ENCODE results near the gene EHHADH. TPM values are rescaled to one million over a fixed set of nuclear protein-coding genes. Genes with fewer than 3 reads are reported as not detected.
A peak's percentile ranks its signal among the peaks of the same experiment; 100 is the strongest.
"Not testable (repeated sequence)": the region's sequence is repeated elsewhere in the genome, so short reads cannot be mapped to it uniquely, and the experiment has no call there.

Gene EHHADH
- total RNA-seq, 1 experiment from 2014 or later, result 4.2 TPM

DNA sequence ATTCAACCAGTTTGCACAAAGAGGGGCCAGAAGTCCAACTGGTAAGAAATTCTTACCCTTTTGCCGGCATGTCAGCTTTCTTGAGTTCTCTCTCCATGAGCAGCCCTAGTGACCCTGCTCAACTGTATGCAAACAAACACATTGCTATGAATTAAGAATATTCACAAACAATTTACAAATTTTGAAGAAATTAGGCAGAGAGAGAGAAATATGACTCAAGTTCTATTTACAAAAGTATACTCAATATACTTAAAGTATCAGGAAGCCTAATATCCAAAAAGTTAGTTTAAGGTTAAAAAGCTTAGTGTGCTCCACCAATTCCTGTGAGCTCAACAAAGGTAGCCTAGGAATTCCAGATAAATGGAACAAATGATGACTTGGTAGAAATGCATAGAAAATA, 3.5 kb upstream of the EHHADH start:
- ATAC-seq (no peak), DNase-seq (ENCODE audit: low spot score) (no peak)
- no peak overlapping the region for H3K4me3 Mint-ChIP-seq
- CTCF ChIA-PET, result no interaction called here
- H3K36me3 Mint-ChIP-seq, result peaks cover 25% of the 10 kb centered on the region
- POLR2A ChIA-PET, result no interaction called here
- peaks cover 41% of the 10 kb centered on the region for H3K9me3 Mint-ChIP-seq
- no peak overlapping the region for H3K27ac Mint-ChIP-seq
- peaks cover 7% of the 10 kb centered on the region for H3K4me1 Mint-ChIP-seq
- H3K27me3 Mint-ChIP-seq (ENCODE audit: low read depth), result no peaks in the 10 kb centered on the region
- TF ChIP-seq NFATC4 (CRISPR knock-in tag; IDR thresholded peaks at IDR 0.05) (no peak), ELF4 (CRISPR knock-in tag; IDR thresholded peaks at IDR 0.05; ENCODE audit: low read depth) (no peak), RORB (CRISPR knock-in tag; IDR thresholded peaks at IDR 0.05) (no peak), JAZF1 (CRISPR knock-in tag; IDR thresholded peaks at IDR 0.05) (no peak), OVOL2 (CRISPR knock-in tag; IDR thresholded peaks at IDR 0.05; ENCODE audit: borderline replicate concordance) (no peak), ZNF232 (CRISPR knock-in tag; IDR thresholded peaks at IDR 0.05) (no peak), SMAD4 (CRISPR knock-in tag; IDR thresholded peaks at IDR 0.05) (no peak)
- TF ChIP-seq, protein P1, sequence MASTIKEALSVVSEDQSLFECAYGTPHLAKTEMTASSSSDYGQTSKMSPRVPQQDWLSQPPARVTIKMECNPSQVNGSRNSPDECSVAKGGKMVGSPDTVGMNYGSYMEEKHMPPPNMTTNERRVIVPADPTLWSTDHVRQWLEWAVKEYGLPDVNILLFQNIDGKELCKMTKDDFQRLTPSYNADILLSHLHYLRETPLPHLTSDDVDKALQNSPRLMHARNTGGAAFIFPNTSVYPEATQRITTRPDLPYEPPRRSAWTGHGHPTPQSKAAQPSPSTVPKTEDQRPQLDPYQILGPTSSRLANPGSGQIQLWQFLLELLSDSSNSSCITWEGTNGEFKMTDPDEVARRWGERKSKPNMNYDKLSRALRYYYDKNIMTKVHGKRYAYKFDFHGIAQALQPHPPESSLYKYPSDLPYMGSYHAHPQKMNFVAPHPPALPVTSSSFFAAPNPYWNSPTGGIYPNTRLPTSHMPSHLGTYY (CRISPR knock-in tag; IDR thresholded peaks at IDR 0.05), result no peak

- peaks cover 25% of the 10 kb centered on the region for H3K36me3 Mint-ChIP-seq
- peaks cover 37% of the 10 kb centered on the region for H3K9me3 Mint-ChIP-seq
- CTCF ChIA-PET, result interaction anchor here (0.9 to 1.2 kb wide), 2 partner anchors 15 to 184 kb away, joined by 3 read pairs; no protein-coding TSS in a partner anchor
- H3K27ac Mint-ChIP-seq, result no peak overlapping the region
- POLR2A ChIA-PET, result no interaction called here
- peak overlapping the region; percentile 71; the same call in 1 of the 2 replicates for H3K4me3 Mint-ChIP-seq
- TF ChIP-seq ZNF532 (CRISPR knock-in tag; IDR thresholded peaks at IDR 0.05; ENCODE audit: borderline replicate concordance), result no peak
- no peak for TF ChIP-seq ZNF396 (CRISPR knock-in tag; IDR thresholded peaks at IDR 0.05; ENCODE audit: borderline replicate concordance)
- no peak for TF ChIP-seq SMAD4 (CRISPR knock-in tag; IDR thresholded peaks at IDR 0.05)
- TF ChIP-seq, protein P2, sequence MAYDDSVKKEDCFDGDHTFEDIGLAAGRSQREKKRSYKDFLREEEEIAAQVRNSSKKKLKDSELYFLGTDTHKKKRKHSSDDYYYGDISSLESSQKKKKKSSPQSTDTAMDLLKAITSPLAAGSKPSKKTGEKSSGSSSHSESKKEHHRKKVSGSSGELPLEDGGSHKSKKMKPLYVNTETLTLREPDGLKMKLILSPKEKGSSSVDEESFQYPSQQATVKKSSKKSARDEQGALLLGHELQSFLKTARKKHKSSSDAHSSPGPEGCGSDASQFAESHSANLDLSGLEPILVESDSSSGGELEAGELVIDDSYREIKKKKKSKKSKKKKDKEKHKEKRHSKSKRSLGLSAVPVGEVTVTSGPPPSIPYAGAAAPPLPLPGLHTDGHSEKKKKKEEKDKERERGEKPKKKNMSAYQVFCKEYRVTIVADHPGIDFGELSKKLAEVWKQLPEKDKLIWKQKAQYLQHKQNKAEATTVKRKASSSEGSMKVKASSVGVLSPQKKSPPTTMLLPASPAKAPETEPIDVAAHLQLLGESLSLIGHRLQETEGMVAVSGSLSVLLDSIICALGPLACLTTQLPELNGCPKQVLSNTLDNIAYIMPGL (CRISPR knock-in tag; IDR thresholded peaks at IDR 0.05), result no peak
- TF ChIP-seq AFF4 (CRISPR knock-in tag; IDR thresholded peaks at IDR 0.05; ENCODE audit: borderline replicate concordance), result no peak
- TF ChIP-seq ETV6 (CRISPR knock-in tag; IDR thresholded peaks at IDR 0.05), result no peak
- TF ChIP-seq ZNF317 (CRISPR knock-in tag; IDR thresholded peaks at IDR 0.05; ENCODE audit: borderline replicate concordance, low read depth), result no peak
- TF ChIP-seq MYBL2 (CRISPR knock-in tag; IDR thresholded peaks at IDR 0.05), result no peak
- no peak for TF ChIP-seq SMAD3 (CRISPR knock-in tag; IDR thresholded peaks at IDR 0.05; ENCODE audit: borderline replicate concordance)
- TF ChIP-seq AR (CRISPR knock-in tag; IDR thresholded peaks at IDR 0.05), result no peak
- ATAC-seq (no peak), DNase-seq (ENCODE audit: low spot score) (no peak)
- H3K27me3 Mint-ChIP-seq (ENCODE audit: low read depth), result no peaks in the 10 kb centered on the region
- peaks cover 7% of the 10 kb centered on the region for H3K4me1 Mint-ChIP-seq
These were observed 950 bp upstream of the EHHADH start for GRCh38 chr3:185254799-185255198.

- not testable (repeated sequence) for DNase-seq (ENCODE audit: low spot score); H3K4me1 Mint-ChIP-seq; ATAC-seq; H3K27ac Mint-ChIP-seq; H3K27me3 Mint-ChIP-seq (ENCODE audit: low read depth); H3K4me3 Mint-ChIP-seq
- Mint-ChIP-seq H3K9me3 (peaks cover 24% of the 10 kb centered on the region), H3K36me3 (peaks cover 11% of the 10 kb centered on the region)
- POLR2A ChIA-PET, result interaction anchor here (0.7 kb wide), 1 partner anchor 842 kb away, joined by 7 read pairs; no protein-coding TSS in a partner anchor
- CTCF ChIA-PET, result interaction anchor here (0.6 to 1.2 kb wide), 4 partner anchors 17 to 187 kb away, joined by 3 read pairs; no protein-coding TSS in a partner anchor
These were observed 716 bp downstream of the EHHADH start for GRCh38 chr3:185253133-185253532.
